HG02840 (cell line): Measurements from ENCODE around the gene NR3C2.

Source experiments
- ATAC-seq: cut with Tn5 transposase; IDR thresholded peaks from one replicate; pipeline ENCODE4 v1.9.1; 2021; ENCODE audit warnings: mild to moderate bottlenecking, moderate library complexity, moderate number of reproducible peaks; ENCODE audit not compliant: unreplicated experiment, low FRiP score

Gene NR3C2

GRCh38 chr4:148375584-148375983 is 66.6 kb downstream of the NR3C2 start:
- no peak for ATAC-seq

GRCh38 chr4:148373093-148373492 is 69.1 kb downstream of the NR3C2 start:
- ATAC-seq, result no peak

GRCh38 chr4:148369919-148370318 is 72.3 kb downstream of the NR3C2 start:
- ATAC-seq, result no peak

- ATAC-seq, result no peak
Measured at GRCh38 chr4:148367756-148368155, 74.5 kb downstream of the NR3C2 start.

GRCh38 chr4:148366251-148366650 is 76.0 kb downstream of the NR3C2 start:
- no peak for ATAC-seq

GRCh38 chr4:148364525-148364924 is 77.7 kb downstream of the NR3C2 start:
- ATAC-seq, result no peak

- ATAC-seq, result no peak
Measured at GRCh38 chr4:148359769-148360168, 82.4 kb downstream of the NR3C2 start.

- ATAC-seq, result no peak
Measured at GRCh38 chr4:148355442-148356123, 86.6 kb downstream of the NR3C2 start.

- ATAC-seq, result no peak
Measured at GRCh38 chr4:148354186-148354585, 88.0 kb downstream of the NR3C2 start.

GRCh38 chr4:148353571-148353970 is 88.6 kb downstream of the NR3C2 start:
- ATAC-seq, result no peak

GRCh38 chr4:148349153-148349552 is 93.1 kb downstream of the NR3C2 start:
- no peak for ATAC-seq

GRCh38 chr4:148346657-148347056 is 95.6 kb downstream of the NR3C2 start:
- ATAC-seq, result no peak

- no peak for ATAC-seq
Measured at GRCh38 chr4:148345509-148345908, 96.7 kb downstream of the NR3C2 start.

GRCh38 chr4:148344941-148345340 is 97.3 kb downstream of the NR3C2 start:
- ATAC-seq, result no peak

GRCh38 chr4:148344352-148344751 is 97.9 kb downstream of the NR3C2 start:
- no peak for ATAC-seq

GRCh38 chr4:148341980-148342800 is 100.0 kb downstream of the NR3C2 start:
- no peak for ATAC-seq

- ATAC-seq, result no peak
Measured at GRCh38 chr4:148335133-148335532, 107.1 kb downstream of the NR3C2 start.

GRCh38 chr4:148333265-148333664 is 108.9 kb downstream of the NR3C2 start:
- no peak for ATAC-seq

GRCh38 chr4:148332486-148332885 is 109.7 kb downstream of the NR3C2 start:
- no peak for ATAC-seq

GRCh38 chr4:148330724-148331123 is 111.5 kb downstream of the NR3C2 start:
- no peak for ATAC-seq

- ATAC-seq, result no peak
Measured at GRCh38 chr4:148330161-148330560, 112.1 kb downstream of the NR3C2 start.

GRCh38 chr4:148329751-148330150 is 112.5 kb downstream of the NR3C2 start:
- no peak for ATAC-seq
